ENCODE results near the gene CA10. TPM values are rescaled to one million over a fixed set of nuclear protein-coding genes. Genes with fewer than 3 reads are reported as not detected.

Gene CA10
- total and polyA plus RNA-seq, 2 donors (not counting 3 experiments of a cell fraction or from before 2014, with no cell fraction given), result not detected

- intact Hi-C loops (cut with micrococcal nuclease), result no loop called here
- CTCF ChIA-PET, result no interaction called here
Observed at GRCh38 chr17:51855806-51856205, 302.7 kb downstream of the CA10 start.

DNA sequence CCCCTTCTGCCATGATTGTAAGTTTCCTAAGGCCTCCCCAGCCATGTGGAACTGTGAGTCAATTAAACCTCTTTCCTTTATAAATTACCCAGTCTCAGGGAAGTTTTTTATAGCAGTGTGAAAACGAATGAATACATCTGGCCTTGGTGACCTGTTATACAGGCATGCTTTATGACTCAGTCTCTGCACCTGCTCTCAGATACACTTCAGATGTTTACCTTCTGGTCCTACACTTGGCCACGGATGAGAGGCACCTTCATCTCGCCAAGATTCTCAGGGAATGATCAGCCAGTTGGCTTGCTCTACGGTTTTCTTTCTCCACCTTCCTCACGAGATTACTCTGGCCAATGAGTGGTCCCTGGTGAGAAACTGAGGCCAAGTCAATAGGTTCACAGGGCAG is 304.7 kb downstream of the CA10 start:
- dilution Hi-C loops (cut with MboI; ENCODE audit: extremely low pct_ligation_motif_present, low sequenced_read_pairs) (no loop called here), intact Hi-C loops (cut with micrococcal nuclease) (no loop called here)
- H3K27ac ChIP-seq (ENCODE audit: insufficient read depth, low read depth, low read length), result no peak overlapping the region
- no peak overlapping the region for H2AFZ ChIP-seq (ENCODE audit: low read depth, low read length)
- DNase-seq (ENCODE audit: low read depth, low spot score), result no peak
- no peak for TF ChIP-seq EZH2 (IDR thresholded peaks at IDR 0.05; ENCODE audit: borderline replicate concordance, low read depth, low read length, severe bottlenecking)
- no peak for TF ChIP-seq JUN (IDR thresholded peaks at IDR 0.05; ENCODE audit: borderline replicate concordance, insufficient read depth, insufficient read length, low read depth)
- TF ChIP-seq MAX (IDR thresholded peaks at IDR 0.05; ENCODE audit: insufficient read depth, insufficient read length), result no peak
- TF ChIP-seq FOS (IDR thresholded peaks at IDR 0.05; ENCODE audit: borderline replicate concordance, insufficient read depth, low read length), result no peak
- no peak for TF ChIP-seq POLR2A (IDR thresholded peaks at IDR 0.05; ENCODE audit: low read depth, low read length)
- no peak for TF ChIP-seq MYC (IDR thresholded peaks at IDR 0.05; ENCODE audit: low read depth, low read length)
- TF ChIP-seq GATA2 (IDR thresholded peaks at IDR 0.05; ENCODE audit: insufficient read depth, insufficient read length, low read depth, low read length), result no peak
- TF ChIP-seq POLR2AphosphoS5 (IDR thresholded peaks at IDR 0.05; ENCODE audit: insufficient read depth, low read depth, low read length), result no peak
- no peak for TF ChIP-seq CTCF (IDR thresholded peaks at IDR 0.05; ENCODE audit: extremely low read depth in 1 of 2, insufficient read depth in 1 of 2, low read depth in 1 of 2, low read length in 2 of 2)
- H4K20me1 ChIP-seq (replicated peaks; ENCODE audit: control insufficient read depth, extremely low read depth, insufficient read depth, low read length), result no peaks in the 10 kb centered on the region
- no peak overlapping the region for H3K4me2 ChIP-seq (ENCODE audit: insufficient read depth, low read length)
- peaks cover 1% of the 10 kb centered on the region for H3K9me3 ChIP-seq (replicated peaks; ENCODE audit: control insufficient read depth, insufficient read depth, low read length)
- BruUV-seq (replicated peaks), result no TSS peak
- FAIRE-seq, result no peak
- no peaks in the 10 kb centered on the region for H3K36me3 ChIP-seq (ENCODE audit: control insufficient read depth in 2 of 2, extremely low read depth in 1 of 2, insufficient read depth in 2 of 2, low read length in 2 of 2)
- no peak overlapping the region for H3K4me3 ChIP-seq (replicated peaks in 1 of 3; ENCODE audit: insufficient read depth in 1 of 3, low read depth in 1 of 3, low read length in 3 of 3)
- H3K4me1 ChIP-seq (ENCODE audit: control insufficient read depth, extremely low read depth, insufficient read depth, low read length), result no peaks in the 10 kb centered on the region
- POLR2A ChIA-PET, result no interaction called here
- no peak overlapping the region for H3K9ac ChIP-seq (replicated peaks; ENCODE audit: extremely low read depth, insufficient read depth, low read length)
- CTCF ChIA-PET, result no interaction called here
- H3K79me2 ChIP-seq (ENCODE audit: control insufficient read depth, insufficient read depth, low read length), result no peaks in the 10 kb centered on the region
- H3K27me3 ChIP-seq (ENCODE audit: control insufficient read depth in 2 of 2, insufficient read depth in 2 of 2, low read length in 2 of 2), result no peaks in the 10 kb centered on the region
- H3K9me1 ChIP-seq (replicated peaks; ENCODE audit: control insufficient read depth, extremely low read depth, insufficient read depth, low read length), result no peaks in the 10 kb centered on the region

More at GRCh38 chr17:51855806-51856205, 302.7 kb downstream of the CA10 start:
- no peaks in the 10 kb centered on the region for H3K4me1 ChIP-seq (ENCODE audit: control insufficient read depth, extremely low read depth, insufficient read depth, low read length)
- peaks cover 3% of the 10 kb centered on the region for H3K9me3 ChIP-seq (replicated peaks; ENCODE audit: control insufficient read depth, insufficient read depth, low read length)
- H4K20me1 ChIP-seq (replicated peaks; ENCODE audit: control insufficient read depth, extremely low read depth, insufficient read depth, low read length), result no peaks in the 10 kb centered on the region
- H3K27ac ChIP-seq (ENCODE audit: insufficient read depth, low read depth, low read length), result no peak overlapping the region
- dilution Hi-C loops (cut with MboI; ENCODE audit: extremely low pct_ligation_motif_present, low sequenced_read_pairs), result no loop called here
- no peak overlapping the region for H3K9ac ChIP-seq (replicated peaks; ENCODE audit: extremely low read depth, insufficient read depth, low read length)
- H3K27me3 ChIP-seq (ENCODE audit: control insufficient read depth in 2 of 2, insufficient read depth in 2 of 2, low read length in 2 of 2), result no peaks in the 10 kb centered on the region
- no TSS peak for BruUV-seq (replicated peaks)
- no peaks in the 10 kb centered on the region for H3K79me2 ChIP-seq (ENCODE audit: control insufficient read depth, insufficient read depth, low read length)
- no peaks in the 10 kb centered on the region for H3K36me3 ChIP-seq (ENCODE audit: control insufficient read depth in 2 of 2, extremely low read depth in 1 of 2, insufficient read depth in 2 of 2, low read length in 2 of 2)
- POLR2A ChIA-PET, result no interaction called here
- H3K4me3 ChIP-seq (replicated peaks in 1 of 3; ENCODE audit: insufficient read depth in 1 of 3, low read depth in 1 of 3, low read length in 3 of 3), result no peak overlapping the region
- FAIRE-seq (no peak), DNase-seq (ENCODE audit: low read depth, low spot score) (no peak)
- H3K9me1 ChIP-seq (replicated peaks; ENCODE audit: control insufficient read depth, extremely low read depth, insufficient read depth, low read length), result no peaks in the 10 kb centered on the region
- no peak overlapping the region for H2AFZ ChIP-seq (ENCODE audit: low read depth, low read length)
- TF ChIP-seq MYC (IDR thresholded peaks at IDR 0.05; ENCODE audit: low read depth, low read length), result no peak
- H3K4me2 ChIP-seq (ENCODE audit: insufficient read depth, low read length), result no peak overlapping the region
